ENCODE measurements around the gene DHRS12. TPM values are rescaled to one million over a fixed set of nuclear protein-coding genes. Genes with fewer than 3 reads are reported as not detected.

Gene DHRS12
- total and polyA plus RNA-seq, 8 donors, result 11.7 to 20.2 (median 14.9) TPM

DNA sequence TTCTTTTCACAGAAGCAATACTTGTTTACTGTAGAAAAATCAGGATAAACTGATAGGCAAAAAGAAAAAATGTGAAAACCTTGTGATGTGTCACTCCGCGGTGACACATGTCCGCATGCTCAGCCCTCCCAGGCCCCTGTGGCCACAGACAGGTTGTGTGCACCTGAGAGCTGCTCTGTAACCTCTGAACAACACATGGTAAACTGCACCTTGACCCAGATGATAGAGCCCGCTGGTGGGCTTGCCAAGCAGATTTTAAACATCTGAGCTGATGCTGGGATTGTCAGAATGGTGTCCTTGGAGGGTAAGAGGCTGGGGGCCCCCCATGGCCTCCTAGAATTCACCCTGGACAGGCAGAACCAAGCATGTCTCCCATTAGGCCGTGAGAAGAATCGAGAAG, 33.8 kb downstream of the DHRS12 start:
- no peak for DNase-seq
- peaks cover 0 to 17% of the 10 kb centered on the region in 2 donors for H3K36me3 ChIP-seq
- ATAC-seq, result no peak
- intact Hi-C loops (cut with DNase I), result no loop called here
- TF ChIP-seq, protein P1, sequence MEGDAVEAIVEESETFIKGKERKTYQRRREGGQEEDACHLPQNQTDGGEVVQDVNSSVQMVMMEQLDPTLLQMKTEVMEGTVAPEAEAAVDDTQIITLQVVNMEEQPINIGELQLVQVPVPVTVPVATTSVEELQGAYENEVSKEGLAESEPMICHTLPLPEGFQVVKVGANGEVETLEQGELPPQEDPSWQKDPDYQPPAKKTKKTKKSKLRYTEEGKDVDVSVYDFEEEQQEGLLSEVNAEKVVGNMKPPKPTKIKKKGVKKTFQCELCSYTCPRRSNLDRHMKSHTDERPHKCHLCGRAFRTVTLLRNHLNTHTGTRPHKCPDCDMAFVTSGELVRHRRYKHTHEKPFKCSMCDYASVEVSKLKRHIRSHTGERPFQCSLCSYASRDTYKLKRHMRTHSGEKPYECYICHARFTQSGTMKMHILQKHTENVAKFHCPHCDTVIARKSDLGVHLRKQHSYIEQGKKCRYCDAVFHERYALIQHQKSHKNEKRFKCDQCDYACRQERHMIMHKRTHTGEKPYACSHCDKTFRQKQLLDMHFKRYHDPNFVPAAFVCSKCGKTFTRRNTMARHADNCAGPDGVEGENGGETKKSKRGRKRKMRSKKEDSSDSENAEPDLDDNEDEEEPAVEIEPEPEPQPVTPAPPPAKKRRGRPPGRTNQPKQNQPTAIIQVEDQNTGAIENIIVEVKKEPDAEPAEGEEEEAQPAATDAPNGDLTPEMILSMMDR (IDR thresholded peaks at IDR 0.05), result no peak
- no peaks in the 10 kb centered on the region for H3K9me3 ChIP-seq
- no peaks in the 10 kb centered on the region for H3K27me3 ChIP-seq
- no peak overlapping the region for H3K4me3 ChIP-seq
- H3K4me1 ChIP-seq, result peaks cover under 1 to 2% of the 10 kb centered on the region in 2 donors
- no peak overlapping the region for H3K27ac ChIP-seq

DNA sequence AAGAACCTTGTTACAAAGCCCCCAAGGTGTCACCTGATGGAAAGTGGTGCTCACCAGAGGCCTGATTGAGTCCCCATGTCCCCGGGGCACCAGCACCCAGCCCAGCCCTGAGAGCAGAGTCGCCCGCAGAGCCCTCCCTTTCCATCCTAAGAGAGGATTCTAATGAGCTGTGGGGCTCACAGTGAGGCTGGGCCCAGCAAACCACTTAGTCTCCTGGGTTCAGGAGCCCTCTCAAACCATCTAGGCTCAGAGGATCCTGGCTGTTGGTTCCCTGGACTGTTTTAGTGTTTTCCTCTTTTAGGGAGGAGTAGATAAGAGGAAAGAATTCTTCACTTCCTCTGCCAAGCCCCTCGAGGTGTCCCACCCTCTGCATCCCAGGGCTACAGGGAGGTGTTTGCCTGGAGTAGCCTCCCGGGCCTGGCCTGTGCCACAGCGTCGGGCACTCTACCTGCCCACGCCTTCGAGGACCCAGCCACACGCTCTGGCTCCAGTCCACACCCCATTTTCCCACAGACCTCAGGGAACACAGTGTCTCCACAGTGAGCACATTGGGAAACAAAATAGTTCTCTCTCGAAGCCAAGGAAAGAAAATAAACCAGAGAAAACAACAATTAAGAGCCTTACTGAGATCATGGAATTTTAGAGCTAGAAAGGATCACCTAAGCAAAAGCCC, 34.4 kb downstream of the DHRS12 start:
- Histone ChIP-seq H3K4me1 (peaks cover 6 to 8% of the 10 kb centered on the region in 2 donors), H3K27me3 (no peaks in the 10 kb centered on the region), H3K9me3 (no peaks in the 10 kb centered on the region), H3K4me3 (no peak overlapping the region), H3K36me3 (peaks cover 0 to 17% of the 10 kb centered on the region in 2 donors), H3K27ac (no peak overlapping the region)
- TF ChIP-seq, protein P1 (IDR thresholded peaks at IDR 0.05), result no peak
- DNase-seq (peak in 1 of 4 donors; percentile 73), ATAC-seq (peak; percentile 65)
- intact Hi-C loops (cut with DNase I), result no loop called here

DNA sequence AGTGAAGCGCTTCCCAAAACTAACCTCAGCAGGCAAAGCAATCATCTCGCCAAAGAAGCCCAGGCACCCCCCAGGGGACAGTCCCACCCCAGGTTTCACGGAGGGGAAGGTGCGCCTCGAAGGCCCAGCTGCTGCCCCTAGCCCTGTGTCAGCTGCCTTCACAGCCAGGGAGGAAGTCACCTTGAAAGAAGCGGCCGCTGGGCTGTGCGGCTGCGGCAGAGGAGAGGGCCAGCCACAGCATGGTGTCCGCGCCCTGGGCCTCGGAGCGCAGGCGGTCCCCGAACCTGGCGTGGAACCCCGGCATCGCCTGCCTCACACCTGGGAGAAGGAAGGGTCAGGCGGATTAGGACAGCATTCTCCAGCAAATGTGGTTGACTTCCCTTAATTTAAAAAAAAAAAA, 35.0 kb downstream of the DHRS12 start:
- intact Hi-C loops (cut with DNase I), result no loop called here
- H3K4me3 ChIP-seq, result no peak overlapping the region
- no peaks in the 10 kb centered on the region for H3K9me3 ChIP-seq
- peaks cover 10 to 14% of the 10 kb centered on the region in 2 donors for H3K4me1 ChIP-seq
- no peaks in the 10 kb centered on the region for H3K27me3 ChIP-seq
- TF ChIP-seq, protein P1 (IDR thresholded peaks at IDR 0.05), result no peak
- H3K36me3 ChIP-seq, result peaks cover 0 to 17% of the 10 kb centered on the region in 2 donors
- DNase-seq (peak in 1 of 4 donors; percentile 64), ATAC-seq (no peak)
- H3K27ac ChIP-seq, result no peak overlapping the region

DNA sequence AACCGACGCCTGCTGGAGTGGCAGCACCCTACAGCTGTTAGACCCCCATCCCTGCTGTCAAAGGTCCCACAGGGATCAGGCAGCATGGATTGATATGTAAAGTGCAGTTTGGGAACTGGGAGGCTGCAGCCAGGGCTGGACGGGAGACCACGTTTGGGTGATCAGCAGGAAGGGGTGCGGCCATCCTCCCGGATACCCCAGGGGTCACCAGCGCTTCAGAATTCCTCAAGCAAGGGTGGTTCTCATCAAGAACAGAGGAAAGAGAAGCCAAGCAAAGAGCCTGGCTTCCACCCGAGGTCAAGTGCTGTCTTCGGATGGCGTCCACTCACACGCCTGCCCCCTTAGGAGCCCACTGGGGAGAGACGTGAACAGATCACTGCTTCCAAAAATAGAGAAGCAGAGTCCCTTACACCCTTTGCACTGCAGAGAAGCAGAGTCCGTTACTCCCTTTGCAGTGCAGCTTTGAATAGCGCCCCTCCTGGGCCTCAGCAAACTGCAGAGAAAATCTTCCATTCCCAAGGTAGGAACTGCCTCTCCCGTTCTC, 35.5 kb downstream of the DHRS12 start:
- H3K4me1 ChIP-seq, result peaks cover 10 to 16% of the 10 kb centered on the region in 2 donors
- intact Hi-C loops (cut with DNase I), result no loop called here
- H3K9me3 ChIP-seq, result no peaks in the 10 kb centered on the region
- H3K4me3 ChIP-seq, result no peak overlapping the region
- no peak overlapping the region for H3K27ac ChIP-seq
- TF ChIP-seq, protein P1 (IDR thresholded peaks at IDR 0.05), result no peak
- peaks cover 0 to 18% of the 10 kb centered on the region in 2 donors for H3K36me3 ChIP-seq
- H3K27me3 ChIP-seq, result no peaks in the 10 kb centered on the region
- ATAC-seq (no peak), DNase-seq (no peak)

DNA sequence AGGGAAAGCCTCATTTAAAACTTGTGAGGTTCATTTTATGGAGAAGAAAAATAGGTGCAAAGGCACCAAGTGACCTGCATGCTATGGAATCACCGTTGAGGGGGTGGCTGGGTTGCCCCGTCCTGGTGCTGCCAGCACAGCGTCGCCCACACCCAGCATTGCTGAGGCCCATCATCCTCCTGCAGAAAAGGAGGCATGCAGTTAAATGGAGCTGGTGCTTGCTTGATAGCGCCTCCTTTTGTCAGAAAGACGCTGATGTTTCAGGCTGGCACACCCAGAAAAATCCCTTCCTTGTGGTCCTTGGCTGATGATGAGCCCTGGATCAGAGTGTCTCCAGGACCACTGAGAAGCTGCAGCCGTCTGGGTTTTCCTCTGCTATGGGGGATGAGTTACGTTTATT, 36.9 kb downstream of the DHRS12 start:
- Histone ChIP-seq H3K4me1 (peaks cover 10 to 16% of the 10 kb centered on the region in 2 donors), H3K4me3 (no peak overlapping the region), H3K27me3 (no peaks in the 10 kb centered on the region), H3K9me3 (no peaks in the 10 kb centered on the region), H3K36me3 (peaks cover 0 to 28% of the 10 kb centered on the region in 2 donors), H3K27ac (no peak overlapping the region)
- ATAC-seq, result no peak
- no peak for DNase-seq
- TF ChIP-seq, protein P1 (IDR thresholded peaks at IDR 0.05), result no peak
- intact Hi-C loops (cut with DNase I), result no loop called here
